ENCODE data around the gene ISM1.

The ISM1 gene

GRCh38 chr20:13284830-13285229, 63.8 kb downstream of the ISM1 start:
- no peak for DNase-seq

- no peak for DNase-seq
These were observed 64.3 kb downstream of the ISM1 start for GRCh38 chr20:13285408-13285807.

- DNase-seq = no peak
These were observed 65.0 kb downstream of the ISM1 start for GRCh38 chr20:13286052-13286451.

- no peak for DNase-seq
These were observed 65.5 kb downstream of the ISM1 start for GRCh38 chr20:13286607-13287006.

GRCh38 chr20:13288357-13288756, 67.3 kb downstream of the ISM1 start:
- DNase-seq = no peak

- no peak for DNase-seq
These were observed 68.0 kb downstream of the ISM1 start for GRCh38 chr20:13289031-13289430.

- DNase-seq = no peak
These were observed 69.7 kb downstream of the ISM1 start for GRCh38 chr20:13290724-13291123.

GRCh38 chr20:13291157-13291556, 70.1 kb downstream of the ISM1 start:
- no peak for DNase-seq

- no peak for DNase-seq
These were observed 71.3 kb downstream of the ISM1 start for GRCh38 chr20:13292201-13292885.

- DNase-seq = no peak
These were observed 73.4 kb downstream of the ISM1 start for GRCh38 chr20:13294522-13294921.

GRCh38 chr20:13295637-13296036, 74.6 kb downstream of the ISM1 start:
- no peak for DNase-seq

- DNase-seq = no peak
These were observed 75.0 kb downstream of the ISM1 start for GRCh38 chr20:13296070-13296469.

- DNase-seq = no peak
These were observed 76.2 kb downstream of the ISM1 start for GRCh38 chr20:13297147-13297899.

GRCh38 chr20:13298692-13299373, 77.8 kb downstream of the ISM1 start:
- DNase-seq = no peak

- DNase-seq = no peak
These were observed 78.3 kb downstream of the ISM1 start for GRCh38 chr20:13299401-13299800.

- DNase-seq = no peak
These were observed 80.5 kb downstream of the ISM1 start for GRCh38 chr20:13301596-13301995.

GRCh38 chr20:13302647-13303450, 81.8 kb downstream of the ISM1 start:
- DNase-seq = peak in 1 of 2 donors; percentile 3

- DNase-seq = no peak
These were observed 84.2 kb downstream of the ISM1 start for GRCh38 chr20:13305284-13305683.

GRCh38 chr20:13307562-13308163, 86.6 kb downstream of the ISM1 start:
- no peak for DNase-seq

- no peak for DNase-seq
These were observed 91.2 kb downstream of the ISM1 start for GRCh38 chr20:13312300-13312699.

GRCh38 chr20:13313201-13313600, 92.1 kb downstream of the ISM1 start:
- no peak for DNase-seq

- no peak for DNase-seq
These were observed 96.4 kb downstream of the ISM1 start for GRCh38 chr20:13317439-13317838.
